ENCODE results near the gene C1orf50.

C1orf50 gene

GRCh38 chr1:42731585-42731984 lies 35.5 kb upstream of the C1orf50 start:
- FAIRE-seq, result no peak
- no peak for TF ChIP-seq CTCF (IDR thresholded peaks at IDR 0.05; ENCODE audit: insufficient read depth, missing control alignments)
- DNase-seq (ENCODE audit: insufficient read length, low spot score), result no peak

DNA sequence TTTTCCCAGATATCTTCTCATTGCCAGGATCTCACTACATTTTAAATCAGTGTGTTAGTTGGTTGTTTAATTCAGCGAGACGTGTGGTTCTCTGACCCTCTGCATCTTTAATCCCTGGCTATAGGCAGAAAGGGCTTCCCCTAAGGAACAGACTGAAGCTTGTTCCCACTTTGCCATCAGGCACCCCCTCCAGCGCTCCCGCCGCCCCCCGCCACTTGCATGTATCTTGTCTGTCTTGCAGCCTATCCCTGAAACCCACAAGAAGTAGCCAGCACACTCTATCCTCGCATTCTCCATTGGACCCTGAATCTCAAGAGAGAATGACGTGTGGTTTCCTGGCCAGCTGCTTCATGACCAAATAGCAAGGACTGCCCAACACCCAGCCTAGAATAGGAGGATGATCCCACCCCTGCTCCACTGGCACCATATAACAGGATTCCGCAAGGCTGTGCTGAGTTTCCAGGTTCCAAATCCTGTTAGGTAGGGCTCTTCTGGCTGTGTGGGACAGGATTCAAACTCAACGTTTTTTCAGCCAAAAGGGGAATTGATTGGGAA lies 34.8 kb upstream of the C1orf50 start:
- no peak for DNase-seq (ENCODE audit: insufficient read length, low spot score)
- TF ChIP-seq CTCF (IDR thresholded peaks at IDR 0.05; ENCODE audit: insufficient read depth, missing control alignments), result no peak
- no peak for FAIRE-seq

DNA sequence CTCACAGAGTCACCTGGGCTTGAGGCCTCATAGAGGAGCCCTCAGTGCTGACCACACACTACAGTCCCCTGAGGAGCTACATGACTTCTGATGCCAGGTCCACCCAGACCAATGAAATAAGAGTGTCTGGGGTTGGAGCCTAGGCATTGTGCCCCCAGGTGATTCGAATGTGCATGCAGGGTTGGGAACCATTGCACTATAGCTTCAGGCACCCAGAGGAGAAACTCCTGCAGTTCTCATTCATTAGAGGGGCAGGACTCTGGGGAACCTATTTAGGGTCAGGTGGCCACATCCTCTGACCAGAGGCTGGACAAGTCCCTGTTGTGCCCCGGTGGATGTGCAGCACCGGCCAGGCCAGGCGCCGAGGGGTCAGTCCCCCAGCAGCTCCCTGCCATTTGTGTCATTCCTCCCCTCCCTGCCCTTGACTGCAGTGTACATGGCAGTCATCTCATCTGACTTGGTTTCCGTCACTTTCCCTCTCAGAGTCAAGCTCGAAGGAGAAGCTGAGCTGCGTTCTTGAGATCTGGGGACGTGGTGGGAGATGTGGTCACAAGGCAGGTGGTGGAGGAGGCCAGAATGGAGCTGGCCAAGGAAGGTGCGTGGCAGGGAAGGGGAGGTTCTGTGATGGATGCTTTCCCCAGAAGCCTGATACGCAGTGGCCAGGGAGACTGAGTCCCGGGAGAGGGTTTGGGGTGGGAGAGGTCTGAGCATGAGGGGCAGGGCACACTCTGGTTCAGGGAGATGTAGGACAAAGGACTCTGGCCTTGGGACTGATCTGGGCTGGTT lies 33.4 kb upstream of the C1orf50 start:
- FAIRE-seq, result no peak

DNA sequence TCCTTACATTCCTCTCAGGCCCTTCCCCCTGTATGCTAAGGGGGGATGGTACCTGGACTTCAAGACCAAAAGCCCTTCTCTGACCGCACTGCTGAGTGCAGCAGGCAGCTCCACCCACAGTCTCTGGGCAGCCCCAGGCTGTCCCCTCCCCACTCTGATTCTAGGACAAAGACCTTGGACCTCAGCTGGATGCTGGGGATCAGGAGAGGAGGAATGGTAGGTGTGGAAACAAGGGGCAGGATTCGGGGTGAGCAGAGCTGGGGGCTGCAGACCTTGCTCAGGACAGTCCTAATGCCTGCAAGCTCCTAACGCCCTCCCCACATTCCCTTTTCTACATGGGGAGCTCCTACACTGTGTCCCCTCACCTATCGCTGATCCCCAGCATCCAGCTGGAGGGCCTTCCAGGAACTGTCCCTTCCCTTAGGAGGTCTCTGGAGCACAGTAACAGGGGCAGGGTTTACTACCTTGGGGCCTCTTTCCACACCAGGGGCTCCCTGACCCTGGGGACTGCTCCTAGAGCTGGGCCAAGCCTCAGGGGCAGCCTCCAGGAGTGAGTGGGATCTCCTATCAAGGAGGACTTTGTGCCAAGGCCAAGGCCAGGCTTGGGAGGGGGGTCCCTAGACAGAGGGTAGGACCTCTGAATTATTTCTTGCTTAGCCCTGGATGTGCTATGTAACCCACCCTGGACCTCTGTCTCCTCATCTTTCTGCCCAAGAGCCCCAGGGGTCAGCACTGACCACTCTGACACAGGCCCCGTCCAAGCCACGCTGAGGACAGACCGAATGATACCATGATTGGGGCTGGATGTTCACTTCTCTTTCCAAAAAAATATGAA lies 32.6 kb upstream of the C1orf50 start:
- DNase-seq (ENCODE audit: insufficient read length, low spot score) (no peak), FAIRE-seq (no peak)
- no peak for TF ChIP-seq CTCF (IDR thresholded peaks at IDR 0.05; ENCODE audit: insufficient read depth, missing control alignments)

More for the DNA sequence above, 33.4 kb upstream of the C1orf50 start:
- DNase-seq (ENCODE audit: insufficient read length, low spot score), result no peak
- TF ChIP-seq CTCF (IDR thresholded peaks at IDR 0.05; ENCODE audit: insufficient read depth, missing control alignments), result no peak

GRCh38 chr1:42735056-42735455 lies 32.0 kb upstream of the C1orf50 start:
- DNase-seq (ENCODE audit: insufficient read length, low spot score) (no peak), FAIRE-seq (no peak)
- no peak for TF ChIP-seq CTCF (IDR thresholded peaks at IDR 0.05; ENCODE audit: insufficient read depth, missing control alignments)

- no peak for TF ChIP-seq CTCF (IDR thresholded peaks at IDR 0.05; ENCODE audit: insufficient read depth, missing control alignments)
- DNase-seq (ENCODE audit: insufficient read length, low spot score), result no peak
- no peak for FAIRE-seq
Observed at GRCh38 chr1:42735477-42736105, 31.5 kb upstream of the C1orf50 start.

All from D721Med (cell line).